Ascending aorta (tissue), 2 donors: ENCODE data around the gene FGFRL1. TPM values are rescaled to one million over a fixed set of nuclear protein-coding genes. Genes with fewer than 3 reads are reported as not detected.

Experiments
- DNase-seq, 2 donors: peaks; one replicate each; pipeline ENCODE4 v3.0.0-alpha.2; 2019; ENCODE audit warnings: low spot score in 2 of 2
- H3K27ac ChIP-seq, 2 donors: fragments of 200-600 bp; sonication (generic); one replicate each; pipeline ENCODE4 v1.5.1; 2016 to 2017; ENCODE audit warnings: mild to moderate bottlenecking in 1 of 2
- H3K27me3 ChIP-seq: fragments of 200-600 bp; sonication (generic); one replicate; pipeline ENCODE4 v1.5.1; 2017
- H3K36me3 ChIP-seq, 2 donors: fragments of 200-600 bp; sonication (generic); one replicate each; pipeline ENCODE4 v1.5.1; 2016
- H3K4me1 ChIP-seq, 2 donors: fragments of 200-600 bp; sonication (generic); one replicate each; pipeline ENCODE4 v1.5.1; 2016 to 2017; ENCODE audit warnings: mild to moderate bottlenecking in 1 of 2
- H3K4me3 ChIP-seq, 2 donors: fragments of 200-600 bp; sonication (generic); one replicate each; pipeline ENCODE4 v1.5.1; 2016 to 2017; ENCODE audit warnings: mild to moderate bottlenecking in 1 of 2
- H3K9me3 ChIP-seq, 2 donors: fragments of 200-600 bp; sonication (generic); one replicate each; pipeline ENCODE4 v1.5.1; 2016
- intact Hi-C: fragments of 100-400 bp; cut with DNase I; formaldehyde crosslinking; loops from one replicate; pipeline ENCODE4 v1.15.1; 2023
- total RNA-seq: library from RNA; depleted of rRNA; stranded (reverse); fragments of >200 nt; gene quantifications from one replicate; pipeline ENCODE4 v1.1.0, GENCODE V29; 2016
- TF ChIP-seq, protein P1 (sequence below), 3 experiments: fragments of 200-600 bp in 2 of 3; fragments of 450-650 bp in 1 of 3; sonication (generic) in 2 of 3; IDR thresholded peaks; one replicate each; pipeline ENCODE4 v1.5.1; 2016 to 2019; ENCODE audit warnings: antibody characterized with exemption in 3 of 3, mild to moderate bottlenecking in 1 of 3, moderate library complexity in 1 of 3

Gene FGFRL1
- total RNA-seq, 1 donor from 2014 or later: 79.1 TPM

DNA sequence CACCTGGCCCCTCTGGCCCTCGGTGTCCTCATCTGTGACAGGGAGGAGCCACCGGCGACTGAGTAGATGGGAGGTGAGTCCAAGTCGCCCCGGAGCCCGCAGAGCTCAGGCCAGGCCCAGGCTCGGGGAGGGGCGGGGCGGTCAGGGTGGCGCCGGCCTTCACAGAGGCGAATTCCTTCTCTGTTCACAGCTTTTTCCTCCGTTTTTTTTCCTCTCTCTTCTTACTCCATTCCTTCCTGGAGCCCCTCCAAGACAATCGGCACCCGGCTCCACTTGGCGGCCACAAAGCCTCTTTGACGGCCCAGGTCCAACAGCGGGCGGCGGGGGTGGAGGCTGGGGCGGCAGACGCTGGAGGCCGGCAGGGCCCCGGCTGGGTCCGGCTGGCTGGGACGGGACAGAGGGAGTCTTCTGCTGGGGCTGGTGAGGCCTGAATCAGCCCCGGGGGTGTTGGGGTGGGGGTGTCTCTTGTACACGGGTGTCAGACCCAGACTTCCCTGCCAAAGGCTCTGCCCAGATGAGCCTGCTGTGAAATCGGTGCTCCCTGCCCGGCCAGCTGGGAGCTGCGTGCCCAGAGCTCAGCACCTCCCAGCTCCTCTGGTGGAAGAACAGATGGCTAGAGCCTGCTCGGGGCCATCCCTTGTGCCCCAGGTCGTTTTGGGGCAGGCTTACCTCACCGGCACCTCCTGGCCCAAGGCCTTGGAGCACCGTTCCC is 22.6 kb downstream of the FGFRL1 start:
- intact Hi-C loops: loop anchor here (1.0 kb wide), 2 partner anchors 9 to 24 kb away; no protein-coding TSS in a partner anchor
- DNase-seq: peak in 1 of 2 donors; percentile 91
- TF ChIP-seq, protein P1, sequence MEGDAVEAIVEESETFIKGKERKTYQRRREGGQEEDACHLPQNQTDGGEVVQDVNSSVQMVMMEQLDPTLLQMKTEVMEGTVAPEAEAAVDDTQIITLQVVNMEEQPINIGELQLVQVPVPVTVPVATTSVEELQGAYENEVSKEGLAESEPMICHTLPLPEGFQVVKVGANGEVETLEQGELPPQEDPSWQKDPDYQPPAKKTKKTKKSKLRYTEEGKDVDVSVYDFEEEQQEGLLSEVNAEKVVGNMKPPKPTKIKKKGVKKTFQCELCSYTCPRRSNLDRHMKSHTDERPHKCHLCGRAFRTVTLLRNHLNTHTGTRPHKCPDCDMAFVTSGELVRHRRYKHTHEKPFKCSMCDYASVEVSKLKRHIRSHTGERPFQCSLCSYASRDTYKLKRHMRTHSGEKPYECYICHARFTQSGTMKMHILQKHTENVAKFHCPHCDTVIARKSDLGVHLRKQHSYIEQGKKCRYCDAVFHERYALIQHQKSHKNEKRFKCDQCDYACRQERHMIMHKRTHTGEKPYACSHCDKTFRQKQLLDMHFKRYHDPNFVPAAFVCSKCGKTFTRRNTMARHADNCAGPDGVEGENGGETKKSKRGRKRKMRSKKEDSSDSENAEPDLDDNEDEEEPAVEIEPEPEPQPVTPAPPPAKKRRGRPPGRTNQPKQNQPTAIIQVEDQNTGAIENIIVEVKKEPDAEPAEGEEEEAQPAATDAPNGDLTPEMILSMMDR (IDR thresholded peaks at IDR 0.05): no peak
- Histone ChIP-seq H3K27ac (peak overlapping the region; percentile 83 to 91), H3K27me3 (no peaks in the 10 kb centered on the region), H3K4me1 (peaks cover 36 to 51% of the 10 kb centered on the region in 2 donors), H3K9me3 (no peaks in the 10 kb centered on the region), H3K36me3 (no peaks in the 10 kb centered on the region), H3K4me3 (peak overlapping the region; percentile 10 to 55)

- no peaks in the 10 kb centered on the region for H3K36me3 ChIP-seq
- H3K27me3 ChIP-seq: no peaks in the 10 kb centered on the region
- DNase-seq: peak in 1 of 2 donors; percentile 80
- intact Hi-C loops: loop anchor here (5.0 kb wide), 1 partner anchor 47 kb away; no protein-coding TSS in a partner anchor
- H3K4me3 ChIP-seq: peak overlapping the region in 1 of 2 donors; percentile 55
- H3K4me1 ChIP-seq: peaks cover 44 to 64% of the 10 kb centered on the region in 2 donors
- peak overlapping the region; percentile 83 to 91 for H3K27ac ChIP-seq
- TF ChIP-seq, protein P1 (IDR thresholded peaks at IDR 0.05): peak in 2 of 3 experiments; percentile 5 to 10
- no peaks in the 10 kb centered on the region for H3K9me3 ChIP-seq
These were observed 24.1 kb downstream of the FGFRL1 start for GRCh38 chr4:1035510-1035909.

DNA sequence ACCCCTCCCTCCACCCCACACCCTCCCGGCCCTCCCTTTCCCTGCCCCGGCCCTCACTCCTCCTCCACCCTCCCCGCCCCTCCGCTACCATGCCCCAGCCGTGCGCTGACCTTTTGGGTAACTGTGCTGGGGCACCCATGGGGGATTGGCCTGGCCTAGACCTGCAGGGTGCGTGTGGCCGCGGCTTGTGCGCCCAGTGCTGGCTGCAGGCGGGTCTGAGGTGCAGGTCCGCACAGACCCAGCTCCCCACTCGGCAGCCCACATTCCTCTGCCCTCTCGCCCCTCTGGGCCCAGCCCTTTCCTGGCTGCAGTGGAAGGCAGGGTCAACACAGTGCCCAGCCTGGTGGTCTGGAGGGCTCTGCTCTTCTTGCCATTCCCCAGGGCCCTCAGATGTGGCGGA is 24.7 kb downstream of the FGFRL1 start:
- Histone ChIP-seq H3K36me3 (no peaks in the 10 kb centered on the region), H3K27me3 (no peaks in the 10 kb centered on the region), H3K4me3 (peak overlapping the region in 1 of 2 donors; percentile 55), H3K4me1 (peaks cover 49 to 69% of the 10 kb centered on the region in 2 donors), H3K27ac (peak overlapping the region; percentile 83 to 91), H3K9me3 (no peaks in the 10 kb centered on the region)
- TF ChIP-seq, protein P1 (IDR thresholded peaks at IDR 0.05): no peak
- intact Hi-C loops: loop anchor here (5.0 kb wide), 1 partner anchor 46 kb away; no protein-coding TSS in a partner anchor
- DNase-seq: no peak

DNA sequence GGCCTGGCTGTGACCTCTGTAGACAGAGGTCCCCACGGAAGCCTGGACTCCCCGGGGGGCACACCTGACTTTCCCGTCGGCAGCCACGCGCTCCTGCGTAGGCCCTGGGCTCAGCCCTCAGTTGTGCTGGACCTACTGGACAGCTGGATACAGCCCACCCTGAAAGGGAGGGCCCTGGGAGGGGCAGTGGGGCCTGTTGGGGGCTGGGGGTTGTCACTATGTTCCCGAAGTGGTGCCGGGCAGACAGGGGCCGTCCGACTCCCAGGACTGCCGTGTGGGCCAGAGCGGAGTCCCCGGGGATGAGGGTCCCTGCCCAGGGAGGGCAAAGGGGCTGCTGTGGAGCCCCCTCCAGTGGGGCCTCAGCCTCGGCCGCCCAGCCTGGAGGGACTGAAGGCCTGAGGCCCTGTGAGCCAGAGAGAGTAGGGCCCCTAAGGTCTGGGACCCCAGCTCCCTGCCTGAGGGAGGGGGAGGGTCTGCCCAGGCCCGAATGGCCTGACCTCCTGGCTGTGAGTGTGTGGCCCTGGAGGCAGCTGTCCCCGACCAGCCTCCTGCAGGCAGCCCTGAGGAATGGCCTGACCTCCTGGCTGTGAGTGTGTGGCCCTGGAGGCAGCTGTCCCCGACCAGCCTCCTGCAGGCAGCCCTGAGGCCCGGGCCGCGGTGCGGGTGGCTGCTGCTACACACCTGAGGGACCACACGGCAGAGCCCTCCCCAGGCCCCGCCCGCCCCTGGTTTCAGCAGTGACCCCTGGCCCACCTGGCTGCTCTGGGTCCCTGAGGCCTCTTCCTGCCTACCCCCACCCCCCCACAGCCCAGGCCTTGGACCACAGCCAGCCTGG is 25.8 kb downstream of the FGFRL1 start:
- Histone ChIP-seq H3K9me3 (no peaks in the 10 kb centered on the region), H3K27me3 (no peaks in the 10 kb centered on the region), H3K36me3 (no peaks in the 10 kb centered on the region), H3K27ac (peak overlapping the region; percentile 83 to 91), H3K4me1 (peaks cover 57 to 79% of the 10 kb centered on the region in 2 donors), H3K4me3 (no peak overlapping the region)
- TF ChIP-seq, protein P1 (IDR thresholded peaks at IDR 0.05): no peak
- DNase-seq: no peak
- intact Hi-C loops: loop anchor here (5.0 kb wide), 1 partner anchor 45 kb away; no protein-coding TSS in a partner anchor

DNA sequence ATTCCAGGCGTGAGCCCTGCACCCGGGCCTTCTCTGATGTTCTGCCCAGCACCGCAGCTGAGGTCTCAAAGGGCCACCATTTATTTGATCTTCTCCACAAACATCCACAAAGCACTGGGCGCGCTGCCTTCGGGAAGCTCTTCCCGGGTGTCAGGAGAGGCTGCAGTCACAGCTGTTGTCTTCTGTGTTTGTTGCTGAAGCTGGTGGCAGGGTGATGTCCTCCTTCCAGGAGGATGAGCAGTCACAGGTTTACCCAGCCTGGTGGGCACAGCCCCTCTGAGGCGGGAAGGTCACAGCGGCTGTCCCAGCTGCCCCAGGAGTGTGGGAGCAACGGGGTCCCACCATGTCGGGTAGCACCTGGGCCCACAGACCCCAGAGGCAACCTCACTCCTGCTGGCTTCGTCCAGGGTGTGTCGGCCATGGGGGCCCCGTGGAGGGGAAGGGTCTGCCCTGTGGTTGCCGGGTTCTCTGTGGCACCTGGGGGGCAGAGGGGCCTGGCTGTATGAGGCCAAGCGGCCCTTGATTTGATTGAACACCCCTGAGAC is 27.6 kb downstream of the FGFRL1 start:
- no peak for DNase-seq
- Histone ChIP-seq H3K27ac (peak overlapping the region; percentile 77 to 81), H3K9me3 (no peaks in the 10 kb centered on the region), H3K4me3 (no peak overlapping the region), H3K27me3 (no peaks in the 10 kb centered on the region), H3K4me1 (peaks cover 51 to 77% of the 10 kb centered on the region in 2 donors), H3K36me3 (no peaks in the 10 kb centered on the region)
- TF ChIP-seq, protein P1 (IDR thresholded peaks at IDR 0.05): no peak
- intact Hi-C loops: loop anchor here (5.0 kb wide), 1 partner anchor 43 kb away; no protein-coding TSS in a partner anchor
